ENCODE measurements around the gene PLS1. TPM values are rescaled to one million over a fixed set of nuclear protein-coding genes. Genes with fewer than 3 reads are reported as not detected.
A peak's percentile ranks its signal among the peaks of the same experiment; 100 is the strongest.

The PLS1 gene
- total RNA-seq, 1 experiment from 2014 or later, result 53.8 TPM

DNA sequence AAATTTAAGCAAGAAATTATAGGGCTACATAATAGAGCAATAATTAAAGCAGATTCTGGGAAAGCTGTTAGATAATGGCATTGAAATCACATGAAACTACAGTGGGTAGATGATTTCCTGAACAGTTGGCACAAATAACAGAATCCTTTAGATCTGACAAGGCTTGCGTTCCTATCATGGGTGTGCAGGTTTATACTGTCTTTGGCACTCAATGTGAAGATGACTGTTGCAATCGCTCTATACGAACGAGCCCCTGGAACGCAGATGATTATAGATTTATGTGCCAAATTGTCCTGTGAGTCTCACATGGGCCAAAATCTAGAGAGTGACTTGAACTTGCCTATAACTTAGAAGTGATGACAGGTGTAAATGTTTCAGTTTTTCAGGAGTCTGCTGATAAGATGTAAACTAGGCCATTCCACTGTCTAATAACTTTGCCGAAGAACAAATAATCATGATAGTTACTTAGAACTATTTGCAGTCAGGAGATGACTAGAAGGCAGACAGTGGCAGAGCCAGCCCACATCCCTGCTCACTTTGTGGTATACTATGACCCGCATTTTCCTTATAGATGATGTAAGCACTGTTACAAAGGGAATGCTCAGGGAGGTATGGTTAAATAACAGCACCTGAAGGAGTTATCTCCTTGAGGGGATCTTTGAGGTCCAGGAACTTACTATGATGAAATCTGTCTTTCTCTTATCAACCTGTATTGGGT, 97.1 kb downstream of the PLS1 start:
- TF ChIP-seq CTCF (conservative IDR thresholded peaks at IDR 0.05) (no peak), EZH2 (IDR thresholded peaks at IDR 0.05; ENCODE audit: low read depth) (no peak)
- no peaks in the 10 kb centered on the region for H3K36me3 ChIP-seq (ENCODE audit: low read depth)
- H4K20me1 ChIP-seq (ENCODE audit: insufficient read depth), result no peaks in the 10 kb centered on the region
- no peak for DNase-seq
- 0 out of 2 replicates have a peak overlapping the region, but pooled peaks have one; percentile 28 for H3K27ac ChIP-seq
- no TSS peak for BruUV-seq (replicated peaks)
- ChIA-PET POLR2A (ENCODE audit: unreplicated experiment) (no interaction called here), CTCF (interaction anchor here (0.7 kb wide), 1 partner anchor 1233 kb away, joined by 3 read pairs; no protein-coding TSS in a partner anchor)
- H3K9me2 ChIP-seq (ENCODE audit: insufficient read depth), result no peaks in the 10 kb centered on the region
- H3K4me3 ChIP-seq, result no peak overlapping the region
- H2AFZ ChIP-seq, result no peak overlapping the region
- no peaks in the 10 kb centered on the region for H3F3A ChIP-seq (ENCODE audit: insufficient read depth, low read depth)
- H3K4me2 ChIP-seq, result no peak overlapping the region
- H3K9me3 ChIP-seq (ENCODE audit: insufficient read depth, low read depth), result no peaks in the 10 kb centered on the region
- intact Hi-C loops (cut with micrococcal nuclease; ENCODE audit: unreplicated experiment), result no loop called here
- no peaks in the 10 kb centered on the region for H3K27me3 ChIP-seq (ENCODE audit: insufficient read depth, low read depth)
- H3K4me1 ChIP-seq (replicated peaks; ENCODE audit: insufficient read depth), result no peaks in the 10 kb centered on the region
- no peaks in the 10 kb centered on the region for H3K79me2 ChIP-seq (ENCODE audit: low read depth)

- Histone ChIP-seq H3K9me2 (ENCODE audit: insufficient read depth) (no peaks in the 10 kb centered on the region), H3K4me3 (no peak overlapping the region), H3K36me3 (ENCODE audit: low read depth) (no peaks in the 10 kb centered on the region), H3F3A (ENCODE audit: insufficient read depth, low read depth) (no peaks in the 10 kb centered on the region), H4K20me1 (ENCODE audit: insufficient read depth) (no peaks in the 10 kb centered on the region), H3K4me1 (replicated peaks; ENCODE audit: insufficient read depth) (no peaks in the 10 kb centered on the region), H3K4me2 (no peak overlapping the region), H3K79me2 (ENCODE audit: low read depth) (no peaks in the 10 kb centered on the region), H3K27ac (0 out of 2 replicates have a peak overlapping the region, but pooled peaks have one; percentile 28), H3K27me3 (ENCODE audit: insufficient read depth, low read depth) (no peaks in the 10 kb centered on the region), H3K9me3 (ENCODE audit: insufficient read depth, low read depth) (no peaks in the 10 kb centered on the region), H2AFZ (no peak overlapping the region)
- DNase-seq, result peak in 1 of 2 experiments; percentile 55
- intact Hi-C loops (cut with micrococcal nuclease; ENCODE audit: unreplicated experiment), result no loop called here
- POLR2A ChIA-PET (ENCODE audit: unreplicated experiment), result interaction anchor here (0.5 kb wide), 1 partner anchor 331 kb away, joined by 3 read pairs; no protein-coding TSS in a partner anchor
- no TSS peak for BruUV-seq (replicated peaks)
- TF ChIP-seq CTCF (conservative IDR thresholded peaks at IDR 0.05), result no peak
- TF ChIP-seq EZH2 (IDR thresholded peaks at IDR 0.05; ENCODE audit: low read depth), result no peak
- CTCF ChIA-PET, result no interaction called here
These were observed 98.0 kb downstream of the PLS1 start for GRCh38 chr3:142694225-142694624.

DNA sequence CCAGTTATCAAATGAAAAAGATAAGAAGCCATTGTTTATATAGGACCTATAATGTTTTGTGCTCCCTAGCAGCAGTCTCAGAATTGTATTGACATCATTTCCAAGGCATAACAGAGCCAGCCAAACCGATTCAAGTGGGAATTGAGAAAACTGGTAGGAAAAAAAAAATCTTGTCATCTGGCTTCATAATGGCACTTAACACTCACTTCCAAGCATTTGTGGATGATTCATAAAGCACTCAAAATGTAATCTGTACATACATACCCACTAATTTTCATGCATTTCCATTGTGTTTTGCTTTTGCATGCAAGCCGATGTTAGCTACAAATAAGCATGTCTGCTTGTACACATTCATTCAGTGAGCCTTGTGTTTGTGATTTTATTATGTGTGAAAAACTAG, 109.0 kb downstream of the PLS1 start:
- DNase-seq, result no peak
- Histone ChIP-seq H3K9me3 (ENCODE audit: insufficient read depth, low read depth) (no peaks in the 10 kb centered on the region), H3K27me3 (ENCODE audit: insufficient read depth, low read depth) (no peaks in the 10 kb centered on the region), H3K4me3 (no peak overlapping the region), H3K4me1 (replicated peaks; ENCODE audit: insufficient read depth) (no peaks in the 10 kb centered on the region), H3F3A (ENCODE audit: insufficient read depth, low read depth) (0 out of 2 replicates have a peak, but pooled peaks cover 4% of the 10 kb centered on the region), H4K20me1 (ENCODE audit: insufficient read depth) (no peaks in the 10 kb centered on the region), H3K79me2 (ENCODE audit: low read depth) (no peaks in the 10 kb centered on the region), H2AFZ (no peak overlapping the region), H3K9me2 (ENCODE audit: insufficient read depth) (no peaks in the 10 kb centered on the region), H3K4me2 (no peak overlapping the region), H3K27ac (no peak overlapping the region), H3K36me3 (ENCODE audit: low read depth) (peaks cover 6% of the 10 kb centered on the region; the same call in 1 of the 2 replicates)
- ChIA-PET CTCF (interaction anchor here (0.7 kb wide), 3 partner anchors 14 to 1395 kb away, joined by 3 to 8 read pairs (median 4); no protein-coding TSS in a partner anchor), POLR2A (ENCODE audit: unreplicated experiment) (no interaction called here)
- intact Hi-C loops (cut with micrococcal nuclease; ENCODE audit: unreplicated experiment), result no loop called here
- BruUV-seq (replicated peaks), result no TSS peak
- TF ChIP-seq EZH2 (IDR thresholded peaks at IDR 0.05; ENCODE audit: low read depth) (no peak), CTCF (conservative IDR thresholded peaks at IDR 0.05) (no peak)

All from PC-9 (cell line).